ENCODE measurements around the gene FIBIN.

FIBIN gene

GRCh38 chr11:27025312-27025955, 31.5 kb downstream of the FIBIN start:
- no peak for DNase-seq

- DNase-seq: no peak
Observed at GRCh38 chr11:27025957-27026733, 32.2 kb downstream of the FIBIN start.

GRCh38 chr11:27028561-27028965, 34.7 kb downstream of the FIBIN start:
- no peak for DNase-seq

GRCh38 chr11:27029966-27030365, 36.1 kb downstream of the FIBIN start:
- no peak for DNase-seq

GRCh38 chr11:27031754-27032153, 37.8 kb downstream of the FIBIN start:
- DNase-seq: no peak

GRCh38 chr11:27039873-27040272, 46.0 kb downstream of the FIBIN start:
- no peak for DNase-seq

- DNase-seq: no peak
Observed at GRCh38 chr11:27040302-27041115, 46.6 kb downstream of the FIBIN start, which contains the start of gene BBOX1. Gene BBOX1 (plus strand): TSS chr11:27040815. CDS start chr11:27055431, 14,616 bp downstream.

GRCh38 chr11:27041141-27041899, 47.4 kb downstream of the FIBIN start:
- DNase-seq: no peak
